Non-pigmented ciliary epithelial cell (primary cell): Measurements from ENCODE around the gene LRRC14B.
"Not testable (repeated sequence)": the region's sequence is repeated elsewhere in the genome, so short reads cannot be mapped to it uniquely, and the experiment has no call there.

ENCODE experiments used
- DNase-seq: peaks from one replicate; pipeline ENCODE4 v3.0.0-alpha.2; 2010; ENCODE audit warnings: low read depth

Gene LRRC14B

GRCh38 chr5:241045-241669 is 49.9 kb downstream of the LRRC14B start:
- not testable (repeated sequence) for DNase-seq

GRCh38 chr5:243683-244367 is 52.5 kb downstream of the LRRC14B start:
- DNase-seq = not testable (repeated sequence)

DNA sequence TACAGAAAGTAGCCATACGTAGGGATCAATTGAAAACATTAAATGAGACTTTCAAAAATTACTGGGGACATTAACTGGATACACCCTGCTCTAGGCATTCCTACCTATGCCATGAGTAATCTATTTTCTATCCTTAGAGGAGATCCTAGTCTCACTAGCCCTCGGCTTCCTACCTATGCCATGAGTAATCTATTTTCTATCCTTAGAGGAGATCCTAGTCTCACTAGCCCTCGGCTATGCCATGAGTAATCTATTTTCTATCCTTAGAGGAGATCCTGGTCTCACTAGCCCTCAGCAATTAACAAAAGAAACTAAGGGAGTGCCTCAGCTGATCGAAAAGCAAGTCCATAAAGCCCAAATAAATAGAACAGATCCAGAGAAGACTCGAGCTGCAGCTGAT is 54.4 kb downstream of the LRRC14B start:
- DNase-seq = not testable (repeated sequence)
